D721Med (cell line): Measurements from ENCODE around the gene CADM4.

Source experiments
- DNase-seq: peaks from one replicate; pipeline ENCODE4 v3.0.0; 2011; ENCODE audit warnings: low spot score; ENCODE audit not compliant: insufficient read length
- FAIRE-seq: peaks from 2 replicates; lab custom pipeline; 2011; peaks lifted over from hg19 to GRCh38; lab: Jason Lieb, UNC
- CTCF ChIP-seq: IDR thresholded peaks from 2 replicates; pipeline ENCODE4 v1.5.1; 2012; ENCODE audit warnings: mild to moderate bottlenecking, control low read depth; ENCODE audit not compliant: insufficient read depth; ENCODE audit errors: missing control alignments

Gene CADM4

GRCh38 chr19:43681821-43682220 lies 42.2 kb upstream of the CADM4 start:
- DNase-seq (no peak), FAIRE-seq (no peak)
- no peak for TF ChIP-seq CTCF

- FAIRE-seq (no peak), DNase-seq (no peak)
These were observed 39.0 kb upstream of the CADM4 start for GRCh38 chr19:43678512-43679261.

GRCh38 chr19:43675906-43676305 lies 36.3 kb upstream of the CADM4 start:
- TF ChIP-seq CTCF = no peak
- FAIRE-seq (no peak), DNase-seq (no peak)

More at GRCh38 chr19:43678512-43679261, 39.0 kb upstream of the CADM4 start:
- TF ChIP-seq CTCF = no peak

- FAIRE-seq = no peak
- DNase-seq = no peak
- TF ChIP-seq CTCF = no peak
These were observed 35.7 kb upstream of the CADM4 start for GRCh38 chr19:43675269-43675879.

- FAIRE-seq (no peak), DNase-seq (no peak)
These were observed 34.9 kb upstream of the CADM4 start for GRCh38 chr19:43674596-43674995.

GRCh38 chr19:43674183-43674582 lies 34.5 kb upstream of the CADM4 start:
- TF ChIP-seq CTCF = no peak
- no peak for DNase-seq
- FAIRE-seq = no peak

More at GRCh38 chr19:43674596-43674995, 34.9 kb upstream of the CADM4 start:
- no peak for TF ChIP-seq CTCF

GRCh38 chr19:43673637-43674036 lies 34.0 kb upstream of the CADM4 start:
- TF ChIP-seq CTCF = no peak
- DNase-seq (no peak), FAIRE-seq (no peak)
